Testis (tissue), 5 donors: ENCODE results near the gene TPSG1. TPM values are rescaled to one million over a fixed set of nuclear protein-coding genes. Genes with fewer than 3 reads are reported as not detected.
"Not testable (repeated sequence)": the region's sequence is repeated elsewhere in the genome, so short reads cannot be mapped to it uniquely, and the experiment has no call there.

Experiments
- DNase-seq: peaks from one replicate; pipeline ENCODE4 v3.0.0-alpha.2; 2019
- H3K27ac ChIP-seq, 2 donors: fragments of 200-600 bp; sonication (generic); one replicate each; pipeline ENCODE4 v1.5.1; 2019
- H3K27me3 ChIP-seq: fragments of 200-600 bp; sonication (generic); one replicate; pipeline ENCODE4 v1.5.1; 2019
- H3K36me3 ChIP-seq: fragments of 200-600 bp; sonication (generic); one replicate; pipeline ENCODE4 v1.5.1; 2017; ENCODE audit warnings: low read depth; ENCODE audit errors: missing control alignments
- H3K4me1 ChIP-seq: fragments of 200-600 bp; sonication (generic); one replicate; pipeline ENCODE4 v1.5.1; 2019
- H3K4me3 ChIP-seq, 2 donors: fragments of 200-600 bp; sonication (generic); one replicate each; pipeline ENCODE4 v1.5.1; 2017 to 2019
- H3K9me3 ChIP-seq: fragments of 200-600 bp; sonication (generic); one replicate; pipeline ENCODE4 v1.5.1; 2017
- CTCF ChIP-seq, 3 experiments: fragments of 450-650 bp in 2 of 3; fragments of 200-600 bp in 1 of 3; sonication (generic) in 1 of 3; IDR thresholded peaks; one replicate each; pipeline ENCODE4 v1.5.1; 2016 to 2019; ENCODE audit warnings: antibody characterized with exemption in 3 of 3, mild to moderate bottlenecking in 2 of 3, moderate library complexity in 1 of 3
- POLR2A ChIP-seq: fragments of 450-650 bp; IDR thresholded peaks from one replicate; pipeline ENCODE4 v1.6.1; 2017; ENCODE audit warnings: antibody characterized with exemption, mild to moderate bottlenecking, moderate library complexity
- WGBS, 2 donors: methylation state at CpG; one replicate each; pipeline ENCODE4 v1.1.5; 2018; 5-methylcytosine and 5-hydroxymethylcytosine counted together
- intact Hi-C: fragments of 100-400 bp; cut with DNase I; formaldehyde crosslinking; loops from one replicate; pipeline ENCODE4 v1.15.1; 2023; ENCODE audit warnings: low total_unique reads
- long read RNA-seq, 2 donors: transcript quantifications; one replicate each; lab custom pipeline, GENCODE V29; 2026
- polyA plus RNA-seq: library from polyadenylated mRNA; stranded (reverse); fragments of 350-450 nt; fragmentation: Illumina TruSeq; extraction: RNeasy Lipid Tissue Mini Kit (QIAGEN cat#74804); gene quantifications from one replicate; pipeline ENCODE4 v1.2.3, GENCODE V29; 2014; ENCODE audit warnings: low read depth, low replicate concordance; ENCODE audit not compliant: insufficient read depth
- total RNA-seq, 2 donors: library from RNA; depleted of rRNA; stranded (reverse); fragments of >200 nt; gene quantifications; one replicate each; pipeline ENCODE4 v1.2.3, GENCODE V29; 2016

Gene TPSG1
- total RNA-seq: 1 to 10 TPM in 1 of 2 donors, not detected in 1; 1.2 TPM
- polyA plus RNA-seq: not detected
- long read RNA-seq, donor 1: 0 reads
- long read RNA-seq, donor 2: 0 reads

GRCh38 chr16:1225051-1225451, at the start of gene TPSG1:
Gene TPSG1 (minus strand): TSS chr16:1225268. CDS start chr16:1225252, 16 bp downstream.
- 69 to 74% methylated on average over 9 to 10 of the region's 10 CpGs for WGBS, 2 donors
- Histone ChIP-seq H3K36me3 (no peaks in the 10 kb centered on the region), H3K4me3 (no peak within 1 kb of the TSS), H3K27me3 (no peaks in the 10 kb centered on the region), H3K4me1 (peaks cover 3% of the 10 kb centered on the region), H3K27ac (no peak within 1 kb of the TSS), H3K9me3 (no peaks in the 10 kb centered on the region)
- no peak for DNase-seq
- TF ChIP-seq CTCF (IDR thresholded peaks at IDR 0.05) (no peak), POLR2A (no peak)
- intact Hi-C loops: no loop called here

- H3K36me3 ChIP-seq: no peaks in the 10 kb centered on the region
- H3K27ac ChIP-seq: no peak overlapping the region
- 93 to 96% methylated on average over 7 of the region's 7 CpGs for WGBS, 2 donors
- TF ChIP-seq CTCF (IDR thresholded peaks at IDR 0.05) (no peak), POLR2A (no peak)
- no peak overlapping the region for H3K4me3 ChIP-seq
- intact Hi-C loops: no loop called here
- H3K4me1 ChIP-seq: peaks cover 4% of the 10 kb centered on the region
- no peaks in the 10 kb centered on the region for H3K27me3 ChIP-seq
- no peaks in the 10 kb centered on the region for H3K9me3 ChIP-seq
- DNase-seq: no peak
Observed at GRCh38 chr16:1274767-1275166, 49.7 kb upstream of the TPSG1 start.

GRCh38 chr16:1273816-1274215, 48.7 kb upstream of the TPSG1 start:
- no peak for TF ChIP-seq POLR2A
- no peak for TF ChIP-seq CTCF (IDR thresholded peaks at IDR 0.05)
- Histone ChIP-seq H3K27me3 (no peaks in the 10 kb centered on the region), H3K36me3 (no peaks in the 10 kb centered on the region), H3K9me3 (no peaks in the 10 kb centered on the region), H3K4me1 (peaks cover 4% of the 10 kb centered on the region), H3K4me3 (no peak overlapping the region), H3K27ac (no peak overlapping the region)
- DNase-seq: no peak
- intact Hi-C loops: no loop called here
- 89 to 98% methylated on average over 12 to 15 of the region's 15 CpGs for WGBS, 2 donors

- Histone ChIP-seq H3K4me1 (peaks cover 4% of the 10 kb centered on the region), H3K4me3 (no peak overlapping the region), H3K9me3 (no peaks in the 10 kb centered on the region), H3K27ac (no peak overlapping the region), H3K27me3 (no peaks in the 10 kb centered on the region), H3K36me3 (no peaks in the 10 kb centered on the region)
- DNase-seq: no peak
- TF ChIP-seq POLR2A (no peak), CTCF (IDR thresholded peaks at IDR 0.05) (no peak)
- 84 to 89% methylated on average over 5 to 9 of the region's 9 CpGs for WGBS, 2 donors
- intact Hi-C loops: no loop called here
Observed at GRCh38 chr16:1272453-1273198, 47.6 kb upstream of the TPSG1 start.

- H3K27ac ChIP-seq, intact Hi-C loops, H3K4me1 ChIP-seq, H3K4me3 ChIP-seq, DNase-seq, H3K27me3 ChIP-seq, H3K36me3 ChIP-seq, H3K9me3 ChIP-seq: not testable (repeated sequence)
- 25 to 26% methylated on average over 12 to 19 of the region's 19 CpGs for WGBS, 2 donors
Observed at GRCh38 chr16:1271724-1272413, 46.8 kb upstream of the TPSG1 start.
